IMR-90 (cell line): Measurements from ENCODE around the gene MGAT4A. TPM values are rescaled to one million over a fixed set of nuclear protein-coding genes. Genes with fewer than 3 reads are reported as not detected.

Experiments used
- ATAC-seq: fragments of 200-7000 bp; cut with Tn5 transposase; 2 replicates; pipeline ENCODE4 v1.9.1; 2020; ENCODE audit warnings: low read depth, mild to moderate bottlenecking, moderate library complexity
- BruUV-seq: library from RNA; stranded (reverse); fragments of 400-500 nt; replicated peaks from 2 replicates; lab custom pipeline; 2021; lab: Mats Ljungman, UMichigan
- CTCF ChIA-PET: fragments of 300-600 bp; formaldehyde crosslinking; extraction: SDS; loops from one replicate; lab custom pipeline; 2021; ENCODE audit warnings: antibody characterized with exemption; lab: Yijun Ruan, JAX
- POLR2A ChIA-PET: fragments of 300-600 bp; sonication (Branson Sonifier 250); formaldehyde crosslinking; loops from one replicate; lab custom pipeline; 2022; ENCODE audit warnings: antibody characterized with exemption; ENCODE audit not compliant: unreplicated experiment; lab: Charles Lee
- DNase-seq: peaks from one replicate; pipeline ENCODE4 v3.0.0; 2013
- H2AFZ ChIP-seq: replicated peaks from 2 replicates; pipeline ENCODE3; 2013; ENCODE audit warnings: low read length, mild to moderate bottlenecking; ENCODE audit not compliant: poor library complexity
- H2AK5ac ChIP-seq: 2 replicates; pipeline ENCODE4 v1.6.1; 2013; ENCODE audit warnings: low read depth, low read length, inconsistent platforms
- H2AK9ac ChIP-seq: replicated peaks from 2 replicates; pipeline ENCODE3; 2013; ENCODE audit warnings: mild to moderate bottlenecking, low read depth, low read length, moderate library complexity; ENCODE audit not compliant: poor library complexity
- H2BK120ac ChIP-seq: 2 replicates; pipeline ENCODE4 v1.6.1; 2013; ENCODE audit warnings: low read depth, low read length, inconsistent platforms
- H2BK15ac ChIP-seq: 3 replicates; pipeline ENCODE4 v1.6.1; 2013; ENCODE audit warnings: low read depth, low read length, inconsistent platforms
- H2BK20ac ChIP-seq: 2 replicates; pipeline ENCODE4 v1.6.1; 2013; ENCODE audit warnings: low read depth, mild to moderate bottlenecking, inconsistent platforms, low read length, moderate library complexity
- H2BK5ac ChIP-seq: 2 replicates; pipeline ENCODE4 v1.6.1; 2013; ENCODE audit warnings: mild to moderate bottlenecking, low read depth, low read length, inconsistent platforms; ENCODE audit not compliant: poor library complexity, severe bottlenecking
- H3K14ac ChIP-seq: replicated peaks from 2 replicates; pipeline ENCODE4 v1.6.1; 2013; ENCODE audit warnings: low read depth, low read length, inconsistent platforms
- H3K18ac ChIP-seq: 2 replicates; pipeline ENCODE4 v1.6.1; 2013; ENCODE audit warnings: low read depth, low read length, control low read depth
- H3K23ac ChIP-seq: 2 replicates; pipeline ENCODE4 v1.6.1; 2013; ENCODE audit warnings: low read depth, low read length, inconsistent platforms
- H3K27ac ChIP-seq: 2 replicates; pipeline ENCODE4 v1.5.1; 2013; ENCODE audit warnings: mild to moderate bottlenecking, control low read depth, low read length; ENCODE audit not compliant: insufficient read depth
- H3K27me3 ChIP-seq: 2 replicates; pipeline ENCODE4 v1.6.1; 2013; ENCODE audit warnings: low read length; ENCODE audit not compliant: control insufficient read depth, insufficient read depth
- H3K36me3 ChIP-seq: 2 replicates; pipeline ENCODE4 v1.6.1; 2013; ENCODE audit warnings: low read length, mixed read lengths; ENCODE audit not compliant: control insufficient read depth, insufficient read depth
- H3K4ac ChIP-seq: 2 replicates; pipeline ENCODE4 v1.6.1; 2013; ENCODE audit warnings: low read depth, low read length, inconsistent platforms
- H3K4me1 ChIP-seq: 2 replicates; pipeline ENCODE4 v1.6.1; 2013; ENCODE audit warnings: low read length, mixed read lengths; ENCODE audit not compliant: control insufficient read depth, insufficient read depth
- H3K4me2 ChIP-seq: 2 replicates; pipeline ENCODE4 v1.6.1; 2013; ENCODE audit warnings: low read depth, mild to moderate bottlenecking, control low read depth, low read length, moderate library complexity
- H3K4me3 ChIP-seq: 2 replicates; pipeline ENCODE4 v1.5.1; 2013; ENCODE audit warnings: low read depth, mild to moderate bottlenecking, control low read depth, low read length, moderate library complexity; ENCODE audit not compliant: insufficient read depth
- H3K56ac ChIP-seq: 2 replicates; pipeline ENCODE4 v1.6.1; 2013; ENCODE audit warnings: low read length, inconsistent platforms; ENCODE audit not compliant: insufficient read depth; ENCODE audit errors: extremely low read depth
- H3K79me1 ChIP-seq, 2 experiments: 2 replicates each; pipeline ENCODE4 v1.6.1; 2013; ENCODE audit warnings: low read length in 2 of 2, inconsistent platforms in 1 of 2, low read depth in 1 of 2
- H3K9ac ChIP-seq: 2 replicates; pipeline ENCODE4 v1.6.1; 2013; ENCODE audit warnings: low read depth, low read length, control low read depth
- H3K9me1 ChIP-seq: 2 replicates; pipeline ENCODE4 v1.6.1; 2013; ENCODE audit warnings: low read length, inconsistent platforms; ENCODE audit not compliant: insufficient read depth
- H3K9me3 ChIP-seq: 2 replicates; pipeline ENCODE4 v1.6.1; 2013; ENCODE audit warnings: low read length; ENCODE audit not compliant: control insufficient read depth, insufficient read depth
- H4K20me1 ChIP-seq: 2 replicates; pipeline ENCODE4 v1.6.1; 2013; ENCODE audit warnings: low read length, inconsistent platforms; ENCODE audit not compliant: insufficient read depth
- H4K5ac ChIP-seq: 2 replicates; pipeline ENCODE4 v1.6.1; 2013; ENCODE audit warnings: mild to moderate bottlenecking, low read depth, low read length, control low read depth
- H4K8ac ChIP-seq, 2 experiments: 2 replicates each; pipeline ENCODE4 v1.6.1; 2013; ENCODE audit warnings: low read depth in 2 of 2, low read length in 2 of 2, control low read depth in 1 of 2, inconsistent platforms in 1 of 2
- H4K91ac ChIP-seq: 2 replicates; pipeline ENCODE4 v1.6.1; 2013; ENCODE audit warnings: low read depth, low read length, inconsistent platforms; ENCODE audit not compliant: insufficient read depth
- BHLHE40 ChIP-seq: fragments of 150-350 bp; IDR thresholded peaks from 2 replicates; pipeline ENCODE4 v1.6.1; 2016; ENCODE audit warnings: mild to moderate bottlenecking, low read depth, low read length
- MAFK ChIP-seq: IDR thresholded peaks from 2 replicates; pipeline ENCODE4 v1.6.1; 2012; ENCODE audit warnings: low read depth, low read length, improper control_type of control experiment
- MAZ ChIP-seq: IDR thresholded peaks from 2 replicates; pipeline ENCODE4 v1.6.1; 2012; ENCODE audit warnings: low read depth, mild to moderate bottlenecking, low read length, improper control_type of control experiment, moderate library complexity, borderline replicate concordance
- RAD21 ChIP-seq: IDR thresholded peaks from 2 replicates; pipeline ENCODE4 v1.6.1; 2012; ENCODE audit warnings: low read length, improper control_type of control experiment
- RFX5 ChIP-seq: IDR thresholded peaks from 2 replicates; pipeline ENCODE4 v1.8.0; 2012; ENCODE audit warnings: low read depth, mild to moderate bottlenecking, low read length, moderate library complexity
- WGBS, 2 experiments: methylation state at CpG; one replicate each; pipeline versions ENCODE4 v1.1.5 to v1.1.7; 2013; ENCODE audit warnings: missing lambda C conversion rate in 2 of 2; ENCODE audit not compliant: insufficient read length in 1 of 2; ENCODE audit errors: extremely low coverage in 2 of 2; 5-methylcytosine and 5-hydroxymethylcytosine counted together
- dilution Hi-C: fragments of 300-500 bp; cut with HindIII; formaldehyde crosslinking; loops from one replicate; pipeline ENCODE4 v1.14.3; 2018; ENCODE audit warnings: low sequenced_read_pairs; ENCODE audit not compliant: unreplicated experiment
- in situ Hi-C: fragments of 300-500 bp; cut with MboI; formaldehyde crosslinking; loops from 3 replicates; pipeline ENCODE4 v1.14.3; 2019; ENCODE audit warnings: low sequenced_read_pairs, inconsistent platforms, mixed read lengths
- intact Hi-C: fragments of 100-400 bp; cut with micrococcal nuclease; formaldehyde crosslinking; loops from 2 replicates; pipeline ENCODE4 v1.10.0; 2022
- polyA plus RNA-seq, 3 experiments: library from polyadenylated mRNA; depleted of rRNA; stranded (reverse); fragments of >200 nt; gene quantifications; 2 replicates each; pipeline ENCODE4 v1.2.3, GENCODE V29; 2012; ENCODE audit warnings: low replicate concordance in 1 of 3
- total RNA-seq: library from RNA; depleted of rRNA; stranded (reverse); fragments of >200 nt; gene quantifications from 2 replicates; pipeline ENCODE4 v1.2.3, GENCODE V29; 2012

The MGAT4A gene
- total and polyA plus RNA-seq, 2 of the 4 experiments (the other 2 are of a cell fraction): under 0.01 TPM; not detected in 1

DNA sequence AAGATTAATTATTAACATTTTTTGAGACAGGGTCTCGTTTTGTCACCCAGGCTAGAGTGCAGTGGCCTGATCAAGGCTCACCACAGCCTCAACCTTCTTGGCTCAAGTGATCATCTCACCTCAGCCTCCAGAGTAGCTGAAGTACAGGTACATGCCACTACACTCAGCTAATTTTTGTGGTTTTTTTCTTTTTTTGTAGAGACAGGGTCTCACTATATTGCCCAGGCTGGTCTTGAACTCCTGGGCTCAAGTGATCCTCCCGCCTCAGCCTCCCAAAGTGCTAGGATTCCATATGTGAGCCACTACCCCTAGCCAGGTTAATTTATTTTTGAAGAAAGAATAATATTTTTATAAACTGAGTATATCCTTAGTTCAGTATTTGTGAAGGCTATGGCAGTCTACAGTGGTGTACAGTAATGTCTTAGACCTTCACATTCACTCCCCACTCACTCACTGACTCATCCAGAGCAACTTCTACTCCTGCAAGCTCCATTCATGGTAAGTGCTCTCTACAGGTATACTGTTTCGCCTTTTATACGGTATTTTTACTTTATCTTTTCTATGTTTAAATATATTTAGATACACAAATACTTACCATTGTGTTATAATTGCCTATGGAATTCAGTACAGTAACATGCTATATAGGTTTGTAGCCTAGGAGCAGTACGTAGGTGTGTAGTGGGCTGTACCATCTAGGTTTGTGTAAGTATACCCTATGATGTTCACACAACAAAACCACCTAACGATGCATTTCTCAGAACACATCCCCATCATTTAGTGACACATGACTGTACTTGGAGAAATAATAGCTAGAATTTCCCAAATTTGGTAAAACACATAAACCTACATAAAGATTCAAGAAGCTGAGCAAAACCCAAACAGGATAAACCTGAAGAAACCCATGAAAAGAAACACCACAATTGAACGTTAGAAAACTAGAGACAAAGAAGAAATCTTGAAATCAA lies 38.6 kb downstream of the MGAT4A start (continued):
- no peak for TF ChIP-seq MAZ

DNA sequence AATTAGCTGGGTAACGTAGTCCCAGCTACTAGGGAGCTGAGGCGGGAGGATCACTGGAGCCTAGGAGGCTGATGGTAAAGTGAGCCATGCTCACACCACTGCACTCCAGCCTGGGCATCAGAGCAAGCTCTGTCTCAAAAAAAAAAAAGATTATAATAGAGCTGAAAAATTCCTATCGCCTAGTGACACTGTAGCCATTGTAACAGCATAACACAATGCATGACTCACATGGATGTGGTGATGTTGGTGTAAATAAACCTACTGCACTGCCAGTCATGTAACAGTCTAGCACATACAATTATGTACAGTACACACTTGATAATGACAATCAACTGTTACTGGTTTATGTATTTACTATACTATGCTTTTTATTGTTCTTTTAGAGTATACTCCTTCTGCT lies 39.6 kb downstream of the MGAT4A start:
- dilution Hi-C loops: no loop called here
- no peak overlapping the region for H4K5ac ChIP-seq
- H2AK9ac ChIP-seq: no peak overlapping the region
- ATAC-seq: no peak
- no peaks in the 10 kb centered on the region for H3K9me1 ChIP-seq
- H3K4ac ChIP-seq: no peak overlapping the region
- H4K20me1 ChIP-seq: no peaks in the 10 kb centered on the region
- H3K36me3 ChIP-seq: no peaks in the 10 kb centered on the region
- H3K56ac ChIP-seq: no peak overlapping the region; the same call in 1 of the 2 replicates
- no TSS peak for BruUV-seq
- no peak for DNase-seq
- TF ChIP-seq BHLHE40: no peak
- TF ChIP-seq MAFK: no peak
- TF ChIP-seq RFX5: no peak
- TF ChIP-seq RAD21: no peak
- WGBS, 2 experiments: no CpG with 5 or more reads among the region's 3 CpGs
- in situ Hi-C loops: no loop called here
- H2BK15ac ChIP-seq: no peak overlapping the region
- H3K79me1 ChIP-seq: no peaks in the 10 kb centered on the region
- no peak overlapping the region for H4K8ac ChIP-seq
- no peak overlapping the region for H2AK5ac ChIP-seq
- no peak overlapping the region for H3K23ac ChIP-seq
- H3K18ac ChIP-seq: no peak overlapping the region
- intact Hi-C loops: no loop called here
- H2BK20ac ChIP-seq: no peak overlapping the region
- no peak overlapping the region for H4K91ac ChIP-seq
- H3K4me2 ChIP-seq: no peak overlapping the region
- no peak overlapping the region for H2BK120ac ChIP-seq
- ChIA-PET CTCF (no interaction called here), POLR2A (interaction anchor here (0.6 kb wide), 1 partner anchor 15 kb away, joined by 3 read pairs; no protein-coding TSS in a partner anchor)
- H3K9ac ChIP-seq: no peak overlapping the region
- no peak overlapping the region for H2BK5ac ChIP-seq
- no peaks in the 10 kb centered on the region for H3K9me3 ChIP-seq
- H3K14ac ChIP-seq: no peak overlapping the region
- H3K27me3 ChIP-seq: peaks cover 3% of the 10 kb centered on the region; the same call in 1 of the 2 replicates
- H3K27ac ChIP-seq: no peak overlapping the region
- no peak overlapping the region for H2AFZ ChIP-seq
- no peaks in the 10 kb centered on the region for H3K4me1 ChIP-seq
- no peak overlapping the region for H3K4me3 ChIP-seq
